ENCODE results near the gene NDUFAF3. TPM values are rescaled to one million over a fixed set of nuclear protein-coding genes. Genes with fewer than 3 reads are reported as not detected.

Gene NDUFAF3
- total RNA-seq, 1 donor from 2014 or later: 75.4 TPM

DNA sequence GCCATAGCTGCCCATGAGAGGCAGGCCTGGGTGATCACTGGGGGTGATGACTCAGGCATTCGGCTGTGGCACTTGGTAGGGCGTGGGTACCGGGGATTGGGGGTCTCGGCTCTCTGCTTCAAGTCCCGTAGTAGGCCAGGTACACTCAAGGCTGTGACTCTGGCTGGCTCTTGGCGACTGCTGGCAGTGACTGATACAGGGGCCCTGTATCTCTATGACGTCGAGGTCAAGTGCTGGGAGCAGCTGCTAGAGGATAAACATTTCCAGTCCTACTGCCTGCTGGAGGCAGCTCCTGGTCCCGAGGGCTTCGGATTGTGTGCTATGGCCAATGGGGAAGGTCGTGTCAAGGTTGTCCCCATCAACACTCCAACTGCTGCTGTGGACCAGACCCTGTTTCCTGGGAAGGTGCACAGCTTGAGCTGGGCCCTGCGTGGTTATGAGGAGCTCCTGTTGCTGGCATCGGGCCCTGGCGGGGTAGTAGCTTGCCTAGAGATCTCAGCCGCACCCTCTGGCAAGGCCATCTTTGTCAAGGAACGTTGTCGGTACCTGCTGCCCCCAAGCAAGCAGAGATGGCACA, 9.4 kb upstream of the NDUFAF3 start:
- peaks cover 27% of the 10 kb centered on the region for H3K36me3 ChIP-seq (ENCODE audit: insufficient read depth, low read length)
- peaks cover 26% of the 10 kb centered on the region for H3K36me3 Mint-ChIP-seq (ENCODE audit: low read depth, unreplicated experiment)
- H3K4me1 ChIP-seq (ENCODE audit: insufficient read depth, low read length): peaks cover 16% of the 10 kb centered on the region
- no peak overlapping the region for H3K4me3 Mint-ChIP-seq (ENCODE audit: unreplicated experiment)
- H3K27ac ChIP-seq (ENCODE audit: low read depth, low read length): no peak overlapping the region
- H3K4me3 ChIP-seq (ENCODE audit: insufficient read depth, low read depth, low read length): no peak overlapping the region
- FAIRE-seq: no peak
- TF ChIP-seq EZH2 (IDR thresholded peaks at IDR 0.05; ENCODE audit: insufficient read depth, low read length) (no peak), CTCF (IDR thresholded peaks at IDR 0.05; ENCODE audit: insufficient read depth, low read depth, low read length) (no peak)
- peaks cover 83% of the 10 kb centered on the region for H4K20me1 ChIP-seq (ENCODE audit: insufficient read depth, low read length)
- no peak overlapping the region for H3K9ac ChIP-seq (ENCODE audit: low read length)
- no peaks in the 10 kb centered on the region for H3K9me3 Mint-ChIP-seq (ENCODE audit: unreplicated experiment)
- H3K27me3 ChIP-seq (ENCODE audit: insufficient read depth, low read length): no peaks in the 10 kb centered on the region
- peaks cover 8% of the 10 kb centered on the region for H3K4me1 Mint-ChIP-seq (ENCODE audit: low read depth, unreplicated experiment)
- peaks cover 95% of the 10 kb centered on the region for H3K79me2 ChIP-seq (ENCODE audit: insufficient read depth, low read length)
- H3K4me2 ChIP-seq (ENCODE audit: low read length): no peak overlapping the region
- DNase-seq (ENCODE audit: low read depth): no peak
- no peaks in the 10 kb centered on the region for H3K9me3 ChIP-seq (ENCODE audit: insufficient read depth, low read depth, low read length)
- no peaks in the 10 kb centered on the region for H3K27me3 Mint-ChIP-seq (ENCODE audit: low read depth, unreplicated experiment)
- H3K27ac Mint-ChIP-seq (ENCODE audit: unreplicated experiment): no peak overlapping the region
- H2AFZ ChIP-seq (ENCODE audit: low read depth, low read length): no peak overlapping the region

GRCh38 chr3:49013113-49013737, 8.7 kb upstream of the NDUFAF3 start:
- Histone ChIP-seq H3K4me2 (ENCODE audit: low read length) (no peak overlapping the region), H3K27ac (ENCODE audit: low read depth, low read length) (no peak overlapping the region), H3K27me3 (ENCODE audit: insufficient read depth, low read length) (no peaks in the 10 kb centered on the region), H3K9me3 (ENCODE audit: insufficient read depth, low read depth, low read length) (no peaks in the 10 kb centered on the region), H3K4me3 (ENCODE audit: insufficient read depth, low read depth, low read length) (no peak overlapping the region), H3K9ac (ENCODE audit: low read length) (no peak overlapping the region), H4K20me1 (ENCODE audit: insufficient read depth, low read length) (peaks cover 79% of the 10 kb centered on the region), H3K36me3 (ENCODE audit: insufficient read depth, low read length) (peaks cover 27% of the 10 kb centered on the region), H3K79me2 (ENCODE audit: insufficient read depth, low read length) (peaks cover 92% of the 10 kb centered on the region), H3K4me1 (ENCODE audit: insufficient read depth, low read length) (peaks cover 18% of the 10 kb centered on the region), H2AFZ (ENCODE audit: low read depth, low read length) (no peak overlapping the region)
- FAIRE-seq (no peak), DNase-seq (ENCODE audit: low read depth) (no peak)
- TF ChIP-seq EZH2 (IDR thresholded peaks at IDR 0.05; ENCODE audit: insufficient read depth, low read length) (no peak), CTCF (IDR thresholded peaks at IDR 0.05; ENCODE audit: insufficient read depth, low read depth, low read length) (no peak)
- Mint-ChIP-seq H3K27me3 (ENCODE audit: low read depth, unreplicated experiment) (no peaks in the 10 kb centered on the region), H3K4me1 (ENCODE audit: low read depth, unreplicated experiment) (peaks cover 7% of the 10 kb centered on the region), H3K36me3 (ENCODE audit: low read depth, unreplicated experiment) (peaks cover 26% of the 10 kb centered on the region), H3K4me3 (ENCODE audit: unreplicated experiment) (no peak overlapping the region), H3K27ac (ENCODE audit: unreplicated experiment) (no peak overlapping the region), H3K9me3 (ENCODE audit: unreplicated experiment) (no peaks in the 10 kb centered on the region)
